ENCODE data around the gene ZNF133. TPM values are rescaled to one million over a fixed set of nuclear protein-coding genes. Genes with fewer than 3 reads are reported as not detected.

The ZNF133 gene
- total and polyA plus RNA-seq, 3 experiments from 2014 or later: 5.9 to 6.4 (median 6.1) TPM

GRCh38 chr20:18314786-18315406 lies 26.6 kb downstream of the ZNF133 start:
- POLR2A ChIA-PET: no interaction called here
- H3K27me3 ChIP-seq (ENCODE audit: insufficient read depth, low read length, poor library complexity, severe bottlenecking): no peaks in the 10 kb centered on the region
- no peak for DNase-seq
- peaks cover 4% of the 10 kb centered on the region for H3K36me3 ChIP-seq (ENCODE audit: insufficient read depth, low read length)
- H3K4me1 ChIP-seq (ENCODE audit: insufficient read depth, low read length): no peaks in the 10 kb centered on the region
- H3K4me3 Mint-ChIP-seq: no peak overlapping the region
- no peak overlapping the region for H3K4me3 ChIP-seq (ENCODE audit: low read length)
- peak overlapping the region in 1 of 8 donors; percentile 58 for H3K27ac Mint-ChIP-seq
- CTCF ChIA-PET: no interaction called here
- peaks cover 0 to 3% (median 0%) of the 10 kb centered on the region in 5 donors for H3K9me3 Mint-ChIP-seq
- peaks cover 18 to 44% (median 43%) of the 10 kb centered on the region in 3 donors for H3K36me3 Mint-ChIP-seq
- no peaks in the 10 kb centered on the region for H3K9me3 ChIP-seq (ENCODE audit: low read length)
- no peaks in the 10 kb centered on the region for H3K27me3 Mint-ChIP-seq
- H3K4me1 Mint-ChIP-seq: no peaks in the 10 kb centered on the region
- H3K27ac ChIP-seq (ENCODE audit: low read depth, low read length): no peak overlapping the region

- Mint-ChIP-seq H3K36me3 (peaks cover 18 to 42% (median 39%) of the 10 kb centered on the region in 3 donors), H3K27ac (no peak overlapping the region), H3K4me3 (no peak overlapping the region), H3K9me3 (peaks cover 0 to 3% (median 0%) of the 10 kb centered on the region in 5 donors), H3K4me1 (no peaks in the 10 kb centered on the region), H3K27me3 (no peaks in the 10 kb centered on the region)
- Histone ChIP-seq H3K27me3 (ENCODE audit: insufficient read depth, low read length, poor library complexity, severe bottlenecking) (no peaks in the 10 kb centered on the region), H3K27ac (ENCODE audit: low read depth, low read length) (no peak overlapping the region), H3K4me1 (ENCODE audit: insufficient read depth, low read length) (no peaks in the 10 kb centered on the region), H3K4me3 (ENCODE audit: low read length) (no peak overlapping the region), H3K36me3 (ENCODE audit: insufficient read depth, low read length) (peaks cover 4% of the 10 kb centered on the region), H3K9me3 (ENCODE audit: low read length) (no peaks in the 10 kb centered on the region)
- DNase-seq: no peak
- ChIA-PET CTCF (no interaction called here), POLR2A (no interaction called here)
Observed at GRCh38 chr20:18316166-18316565, 27.8 kb downstream of the ZNF133 start.

- no peak overlapping the region for H3K27ac Mint-ChIP-seq
- Histone ChIP-seq H3K4me1 (ENCODE audit: insufficient read depth, low read length) (no peaks in the 10 kb centered on the region), H3K27me3 (ENCODE audit: insufficient read depth, low read length, poor library complexity, severe bottlenecking) (no peaks in the 10 kb centered on the region), H3K36me3 (ENCODE audit: insufficient read depth, low read length) (no peaks in the 10 kb centered on the region), H3K27ac (ENCODE audit: low read depth, low read length) (no peak overlapping the region), H3K9me3 (ENCODE audit: low read length) (no peaks in the 10 kb centered on the region), H3K4me3 (ENCODE audit: low read length) (no peak overlapping the region)
- H3K4me3 Mint-ChIP-seq: no peak overlapping the region
- ChIA-PET CTCF (no interaction called here), POLR2A (no interaction called here)
- peaks cover 2 to 13% (median 9%) of the 10 kb centered on the region in 3 donors for H3K36me3 Mint-ChIP-seq
- DNase-seq: no peak
- H3K4me1 Mint-ChIP-seq: no peaks in the 10 kb centered on the region
- no peaks in the 10 kb centered on the region for H3K27me3 Mint-ChIP-seq
- H3K9me3 Mint-ChIP-seq: peaks cover 0 to 1% (median under 1%) of the 10 kb centered on the region in 5 donors
Observed at GRCh38 chr20:18321316-18321715, 33.0 kb downstream of the ZNF133 start.

GRCh38 chr20:18321976-18322950 lies 33.9 kb downstream of the ZNF133 start:
- Histone ChIP-seq H3K4me3 (ENCODE audit: low read length) (no peak overlapping the region), H3K36me3 (ENCODE audit: insufficient read depth, low read length) (no peaks in the 10 kb centered on the region), H3K27ac (ENCODE audit: low read depth, low read length) (no peak overlapping the region), H3K4me1 (ENCODE audit: insufficient read depth, low read length) (no peaks in the 10 kb centered on the region), H3K27me3 (ENCODE audit: insufficient read depth, low read length, poor library complexity, severe bottlenecking) (no peaks in the 10 kb centered on the region), H3K9me3 (ENCODE audit: low read length) (no peaks in the 10 kb centered on the region)
- Mint-ChIP-seq H3K4me3 (no peak overlapping the region), H3K36me3 (peaks cover 1 to 10% (median 2%) of the 10 kb centered on the region in 3 donors), H3K9me3 (peaks cover 1 to 8% (median 4%) of the 10 kb centered on the region in 5 donors), H3K4me1 (no peaks in the 10 kb centered on the region), H3K27me3 (no peaks in the 10 kb centered on the region), H3K27ac (no peak overlapping the region)
- ChIA-PET CTCF (no interaction called here), POLR2A (no interaction called here)
- DNase-seq: no peak

- CTCF ChIA-PET: no interaction called here
- POLR2A ChIA-PET: no interaction called here
- no peak overlapping the region for H3K27ac Mint-ChIP-seq
Observed at GRCh38 chr20:18323705-18324104, 35.4 kb downstream of the ZNF133 start.

GRCh38 chr20:18324596-18325089 lies 36.3 kb downstream of the ZNF133 start:
- no peak overlapping the region for H3K27ac ChIP-seq (ENCODE audit: low read depth, low read length)
- ChIA-PET POLR2A (no interaction called here), CTCF (no interaction called here)
- H3K4me1 Mint-ChIP-seq: no peaks in the 10 kb centered on the region
- peaks cover 0 to under 1% of the 10 kb centered on the region in 2 donors for H3K27me3 Mint-ChIP-seq
- no peaks in the 10 kb centered on the region for H3K9me3 ChIP-seq (ENCODE audit: low read length)
- DNase-seq: no peak
- peaks cover 3 to 25% (median 14%) of the 10 kb centered on the region in 5 donors for H3K9me3 Mint-ChIP-seq
- H3K4me3 Mint-ChIP-seq: no peak overlapping the region
- H3K27me3 ChIP-seq (ENCODE audit: insufficient read depth, low read length, poor library complexity, severe bottlenecking): no peaks in the 10 kb centered on the region
- H3K36me3 ChIP-seq (ENCODE audit: insufficient read depth, low read length): no peaks in the 10 kb centered on the region
- H3K4me1 ChIP-seq (ENCODE audit: insufficient read depth, low read length): no peaks in the 10 kb centered on the region
- peaks cover 0 to 13% (median 2%) of the 10 kb centered on the region in 3 donors for H3K36me3 Mint-ChIP-seq
- H3K27ac Mint-ChIP-seq: no peak overlapping the region
- H3K4me3 ChIP-seq (ENCODE audit: low read length): no peak overlapping the region

More at GRCh38 chr20:18323705-18324104, 35.4 kb downstream of the ZNF133 start:
- H3K36me3 ChIP-seq (ENCODE audit: insufficient read depth, low read length): no peaks in the 10 kb centered on the region
- no peaks in the 10 kb centered on the region for H3K4me1 ChIP-seq (ENCODE audit: insufficient read depth, low read length)
- H3K9me3 Mint-ChIP-seq: peaks cover 3 to 18% (median 9%) of the 10 kb centered on the region in 5 donors
- no peaks in the 10 kb centered on the region for H3K27me3 Mint-ChIP-seq
- no peak overlapping the region for H3K4me3 ChIP-seq (ENCODE audit: low read length)
- no peaks in the 10 kb centered on the region for H3K9me3 ChIP-seq (ENCODE audit: low read length)
- H3K27ac ChIP-seq (ENCODE audit: low read depth, low read length): no peak overlapping the region
- DNase-seq: no peak
- H3K4me3 Mint-ChIP-seq: no peak overlapping the region
- no peaks in the 10 kb centered on the region for H3K4me1 Mint-ChIP-seq
- peaks cover 0 to 10% (median 2%) of the 10 kb centered on the region in 3 donors for H3K36me3 Mint-ChIP-seq
- no peaks in the 10 kb centered on the region for H3K27me3 ChIP-seq (ENCODE audit: insufficient read depth, low read length, poor library complexity, severe bottlenecking)

- no peaks in the 10 kb centered on the region for H3K4me1 ChIP-seq (ENCODE audit: insufficient read depth, low read length)
- H3K9me3 ChIP-seq (ENCODE audit: low read length): no peaks in the 10 kb centered on the region
- Mint-ChIP-seq H3K27me3 (peaks cover 9 to 14% of the 10 kb centered on the region in 2 donors), H3K4me1 (no peaks in the 10 kb centered on the region), H3K4me3 (no peak overlapping the region), H3K27ac (no peak overlapping the region), H3K9me3 (peaks cover 23 to 45% (median 35%) of the 10 kb centered on the region in 5 donors), H3K36me3 (peaks cover 0 to 20% (median 2%) of the 10 kb centered on the region in 3 donors)
- no peaks in the 10 kb centered on the region for H3K36me3 ChIP-seq (ENCODE audit: insufficient read depth, low read length)
- no peak overlapping the region for H3K4me3 ChIP-seq (ENCODE audit: low read length)
- H3K27me3 ChIP-seq (ENCODE audit: insufficient read depth, low read length, poor library complexity, severe bottlenecking): no peaks in the 10 kb centered on the region
- H3K27ac ChIP-seq (ENCODE audit: low read depth, low read length): no peak overlapping the region
- ChIA-PET POLR2A (no interaction called here), CTCF (no interaction called here)
- DNase-seq: no peak
Observed at GRCh38 chr20:18326990-18327389, 38.7 kb downstream of the ZNF133 start.

GRCh38 chr20:18331694-18332093 lies 43.4 kb downstream of the ZNF133 start:
- H3K4me3 ChIP-seq (ENCODE audit: low read length): no peak overlapping the region
- no peak overlapping the region for H3K27ac Mint-ChIP-seq
- H3K27ac ChIP-seq (ENCODE audit: low read depth, low read length): no peak overlapping the region
- H3K9me3 Mint-ChIP-seq: peaks cover 33 to 55% (median 50%) of the 10 kb centered on the region in 5 donors
- H3K4me3 Mint-ChIP-seq: no peak overlapping the region
- H3K4me1 ChIP-seq (ENCODE audit: insufficient read depth, low read length): no peaks in the 10 kb centered on the region
- no peaks in the 10 kb centered on the region for H3K27me3 ChIP-seq (ENCODE audit: insufficient read depth, low read length, poor library complexity, severe bottlenecking)
- ChIA-PET POLR2A (no interaction called here), CTCF (no interaction called here)
- H3K36me3 Mint-ChIP-seq: peaks cover 0 to 20% (median 2%) of the 10 kb centered on the region in 3 donors
- H3K4me1 Mint-ChIP-seq: no peaks in the 10 kb centered on the region
- no peaks in the 10 kb centered on the region for H3K36me3 ChIP-seq (ENCODE audit: insufficient read depth, low read length)
- peaks cover 9 to 17% of the 10 kb centered on the region in 2 donors for H3K27me3 Mint-ChIP-seq
- DNase-seq: no peak
- H3K9me3 ChIP-seq (ENCODE audit: low read length): no peaks in the 10 kb centered on the region

All from CD8-positive, alpha-beta memory T cell (primary cell).